HG03442 (cell line): ENCODE data around the gene ADAMTS16.
A peak's percentile ranks its signal among the peaks of the same experiment; 100 is the strongest.

Experiments used
- ATAC-seq: cut with Tn5 transposase; IDR thresholded peaks from one replicate; pipeline ENCODE4 v1.9.1; 2021; ENCODE audit warnings: mild to moderate bottlenecking, moderate library complexity; ENCODE audit not compliant: unreplicated experiment

ADAMTS16 gene

DNA sequence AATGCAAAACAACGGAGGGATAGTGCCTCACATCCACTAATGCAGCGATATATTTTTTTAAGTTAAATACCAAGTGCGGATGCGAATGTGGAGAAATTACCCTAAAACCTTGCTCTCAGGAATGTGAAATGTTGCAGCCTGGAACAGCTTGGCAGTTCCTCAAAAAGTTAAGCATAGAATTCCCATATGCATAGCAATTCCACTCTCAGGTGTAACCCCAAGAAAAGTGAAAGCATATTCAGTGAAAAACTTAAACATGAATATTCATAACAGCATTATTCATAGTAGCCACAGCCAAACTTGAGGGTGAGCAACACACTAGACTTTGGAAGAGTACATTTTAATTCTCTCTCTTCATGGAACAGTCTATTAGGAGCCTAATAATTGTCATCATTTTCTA, 199.1 kb downstream of the ADAMTS16 start:
- no peak for ATAC-seq

DNA sequence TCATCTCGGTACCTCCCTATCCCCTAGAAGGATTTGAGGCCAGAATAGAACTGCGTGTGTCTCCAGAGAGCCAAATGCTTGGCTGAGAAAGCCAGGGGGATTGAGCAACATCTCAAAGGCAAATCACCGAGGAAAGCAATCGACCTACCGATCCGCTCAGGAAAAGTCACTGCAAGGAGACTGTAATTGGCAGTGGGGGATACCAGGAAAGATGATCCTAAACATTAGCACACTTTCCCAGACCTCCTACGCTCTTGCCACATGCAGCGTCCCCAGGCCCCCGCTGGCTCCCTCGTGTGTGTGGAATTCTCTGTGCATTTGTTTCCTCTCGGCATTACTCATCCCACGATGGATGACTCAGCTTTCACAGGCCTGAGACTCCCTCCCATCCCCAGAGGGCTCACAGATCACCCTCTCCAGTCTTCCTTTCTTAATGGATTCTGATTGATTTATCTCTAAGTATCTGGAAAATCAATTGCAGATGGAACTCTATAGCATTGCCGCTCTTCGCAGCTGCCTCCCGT, 200.1 kb downstream of the ADAMTS16 start:
- no peak for ATAC-seq

DNA sequence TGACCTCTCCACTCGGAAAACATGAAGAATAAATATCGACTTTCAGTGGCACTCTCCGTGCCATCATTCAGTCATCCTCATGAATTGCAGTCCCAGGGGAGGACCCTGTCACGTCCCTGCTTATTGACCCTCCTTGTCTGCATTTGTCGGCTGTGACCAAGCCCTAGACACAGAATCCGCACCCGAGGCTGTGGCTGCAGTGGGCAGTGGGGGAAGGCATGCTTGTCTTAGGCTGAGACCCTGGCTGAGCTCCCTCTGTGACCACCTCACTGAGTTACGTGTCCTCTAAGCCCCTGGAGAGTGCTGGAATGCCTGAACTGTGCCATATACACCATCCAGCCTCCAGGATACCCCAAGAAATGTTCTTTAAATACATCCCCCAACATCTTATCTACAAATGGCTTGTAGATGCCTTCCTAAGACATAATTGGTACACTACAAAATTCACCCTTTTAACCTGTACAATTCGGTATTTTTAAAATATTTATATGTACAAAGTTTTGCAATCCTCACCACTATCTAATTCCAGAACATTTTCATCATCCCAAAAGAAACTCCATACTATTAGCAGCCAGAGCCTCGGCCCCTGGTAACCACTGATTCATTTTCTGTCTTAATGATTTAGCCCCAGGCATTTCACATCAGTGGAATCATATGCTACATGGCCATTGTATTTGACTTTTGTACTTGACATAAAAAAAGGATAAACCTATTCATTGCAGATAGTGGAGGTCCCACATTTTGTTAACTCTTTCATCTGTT, 201.6 kb downstream of the ADAMTS16 start:
- ATAC-seq: no peak

GRCh38 chr5:5342784-5343183, 202.7 kb downstream of the ADAMTS16 start:
- ATAC-seq: no peak

DNA sequence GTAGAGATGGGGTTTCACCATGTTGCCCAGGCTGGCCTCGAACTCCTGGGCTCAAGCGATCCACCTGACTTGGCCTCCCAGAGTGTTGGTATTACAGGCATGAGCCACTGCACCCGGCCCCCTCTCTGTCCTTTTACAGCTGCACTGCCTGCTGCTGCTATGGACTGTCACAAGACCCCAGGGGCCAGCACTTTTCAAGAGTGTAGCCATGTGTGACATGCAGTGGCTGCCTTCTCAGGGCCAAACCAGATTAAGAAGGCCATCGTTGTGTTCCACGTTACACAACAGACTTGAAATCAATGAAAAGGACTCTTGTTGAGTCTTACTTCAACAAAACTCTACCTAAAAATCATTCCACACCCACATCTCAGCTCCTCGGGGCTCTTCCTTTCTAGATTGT, 203.4 kb downstream of the ADAMTS16 start:
- no peak for ATAC-seq

DNA sequence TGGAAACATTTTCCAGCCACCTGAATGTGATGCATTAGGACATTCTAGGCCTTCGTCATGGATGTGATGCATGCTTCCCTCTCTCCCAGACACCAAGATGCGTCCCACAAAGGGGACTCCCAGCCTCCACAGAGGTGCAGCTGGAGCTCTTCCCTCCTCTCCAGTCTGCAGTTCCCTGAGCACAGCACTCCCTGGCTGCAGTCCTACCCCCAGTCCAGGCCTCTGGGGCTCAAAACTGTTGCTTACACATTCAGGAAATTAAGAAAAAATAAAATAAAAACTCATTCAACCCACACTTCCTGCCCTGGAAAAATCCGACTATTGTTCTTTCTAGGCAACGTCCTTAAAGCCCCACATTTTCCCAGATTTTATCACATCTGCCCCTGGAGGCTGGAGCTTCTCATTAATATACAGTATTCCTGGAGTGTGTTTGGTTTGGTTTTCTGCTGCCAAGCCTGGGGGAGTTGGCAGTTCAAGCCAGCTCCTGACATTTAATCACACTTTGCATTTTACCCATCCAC, 204.0 kb downstream of the ADAMTS16 start:
- no peak for ATAC-seq

GRCh38 chr5:5344606-5345005, 204.5 kb downstream of the ADAMTS16 start:
- no peak for ATAC-seq

DNA sequence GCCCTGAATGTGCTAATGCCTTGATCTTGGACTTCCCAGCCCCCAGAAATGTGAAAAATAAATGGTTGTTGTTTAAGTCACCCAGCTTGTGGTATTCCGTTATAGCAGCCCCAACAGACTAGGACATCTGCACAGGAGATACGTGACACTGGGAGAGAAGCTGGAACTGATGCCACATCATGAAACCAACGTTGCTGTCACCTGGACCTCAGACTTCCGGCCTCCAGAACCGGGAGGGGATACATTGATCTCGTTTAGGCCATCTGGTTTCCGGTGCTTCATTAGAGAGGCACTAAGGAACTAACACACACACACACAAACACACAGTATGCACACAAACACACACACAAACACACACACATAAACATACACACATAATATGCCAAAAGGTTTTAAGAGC, 207.3 kb downstream of the ADAMTS16 start:
- no peak for ATAC-seq

GRCh38 chr5:5348135-5348534, 208.0 kb downstream of the ADAMTS16 start:
- ATAC-seq: no peak

- ATAC-seq: no peak
These were observed 208.4 kb downstream of the ADAMTS16 start for GRCh38 chr5:5348576-5348975.

- no peak for ATAC-seq
These were observed 210.0 kb downstream of the ADAMTS16 start for GRCh38 chr5:5350101-5350500.

DNA sequence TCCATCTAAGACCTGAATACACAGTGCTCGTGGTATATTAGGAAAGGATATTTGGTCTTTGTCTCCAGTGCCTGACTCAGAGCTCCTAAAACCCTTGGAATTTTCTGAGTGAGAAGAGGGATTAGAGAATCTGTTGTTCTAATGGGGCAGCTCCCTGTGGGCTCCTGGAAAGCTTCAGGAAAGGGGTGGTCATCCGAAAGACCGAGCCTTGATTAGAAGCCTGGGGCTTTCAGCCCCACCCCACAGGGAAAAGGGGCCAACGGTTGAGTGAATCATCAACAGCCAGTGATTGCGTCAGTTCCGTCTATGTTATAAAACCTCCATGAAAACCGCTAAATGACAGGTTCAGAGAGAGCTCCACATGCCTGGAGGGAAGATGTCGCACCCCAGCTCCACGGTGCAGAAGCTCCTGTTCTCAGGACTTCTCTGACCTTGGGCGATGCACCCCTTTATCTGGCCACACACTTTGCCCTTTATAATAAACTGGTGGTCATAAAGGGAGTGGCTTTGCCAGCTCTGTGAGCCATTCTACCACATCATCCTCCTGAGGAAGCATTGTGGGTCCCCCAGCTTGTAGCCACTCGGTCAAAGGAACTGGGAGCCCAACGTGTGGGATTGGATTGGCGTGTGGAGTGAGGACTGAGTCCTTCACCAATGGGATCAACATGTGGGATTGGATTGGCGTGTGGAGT, 211.3 kb downstream of the ADAMTS16 start:
- no peak for ATAC-seq

- ATAC-seq: no peak
These were observed 212.5 kb downstream of the ADAMTS16 start for GRCh38 chr5:5352675-5353074.

GRCh38 chr5:5353681-5354080, 213.6 kb downstream of the ADAMTS16 start:
- no peak for ATAC-seq

DNA sequence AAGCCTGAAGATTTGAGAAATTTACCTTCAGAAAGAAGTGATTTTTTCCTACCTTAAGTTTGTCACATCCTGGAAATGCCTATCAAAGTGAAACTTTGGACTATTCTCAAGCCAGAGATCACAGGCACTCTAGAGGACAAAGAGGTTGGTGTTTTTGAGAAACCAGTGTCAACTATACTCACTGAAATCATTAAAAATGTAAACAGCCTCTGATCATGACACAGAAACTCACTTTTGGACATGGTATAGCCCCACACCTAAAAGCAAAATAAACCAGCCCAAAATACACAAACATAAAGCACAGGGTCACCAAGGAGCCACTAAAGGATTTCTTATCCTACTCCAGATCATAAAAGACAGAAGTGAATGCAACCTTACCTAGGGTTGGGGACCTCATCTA, 216.6 kb downstream of the ADAMTS16 start:
- ATAC-seq: no peak

- ATAC-seq: no peak
These were observed 219.5 kb downstream of the ADAMTS16 start for GRCh38 chr5:5359618-5360017.

DNA sequence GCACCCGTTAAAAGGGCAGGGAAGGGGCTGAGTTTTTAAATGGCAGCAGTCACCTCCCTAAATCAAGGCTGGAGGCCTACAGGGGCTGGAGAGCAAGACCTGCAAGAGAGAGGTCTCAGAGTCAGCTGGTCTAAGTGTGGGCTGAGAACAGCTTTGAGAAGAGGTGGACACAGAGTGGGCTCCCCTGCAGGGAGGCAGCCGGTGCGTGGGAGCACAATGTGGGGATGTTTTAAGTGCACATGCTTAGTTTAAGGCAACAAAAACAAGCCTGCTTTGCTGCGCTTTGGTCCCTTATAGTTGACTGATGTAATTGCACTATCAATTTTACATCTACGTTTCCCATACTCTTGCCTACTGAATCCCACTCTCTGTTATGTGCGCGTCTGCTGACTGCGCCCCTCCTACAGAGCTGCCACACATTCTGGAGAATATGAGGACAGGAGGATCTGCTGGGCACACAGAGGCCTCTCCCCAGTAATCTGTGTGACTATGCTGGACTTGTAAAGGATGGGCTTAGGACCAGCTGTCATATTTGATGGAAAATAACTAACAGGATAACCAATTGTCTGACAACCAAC, 220.3 kb downstream of the ADAMTS16 start:
- no peak for ATAC-seq

GRCh38 chr5:5360941-5361520, 220.9 kb downstream of the ADAMTS16 start:
- ATAC-seq: no peak

DNA sequence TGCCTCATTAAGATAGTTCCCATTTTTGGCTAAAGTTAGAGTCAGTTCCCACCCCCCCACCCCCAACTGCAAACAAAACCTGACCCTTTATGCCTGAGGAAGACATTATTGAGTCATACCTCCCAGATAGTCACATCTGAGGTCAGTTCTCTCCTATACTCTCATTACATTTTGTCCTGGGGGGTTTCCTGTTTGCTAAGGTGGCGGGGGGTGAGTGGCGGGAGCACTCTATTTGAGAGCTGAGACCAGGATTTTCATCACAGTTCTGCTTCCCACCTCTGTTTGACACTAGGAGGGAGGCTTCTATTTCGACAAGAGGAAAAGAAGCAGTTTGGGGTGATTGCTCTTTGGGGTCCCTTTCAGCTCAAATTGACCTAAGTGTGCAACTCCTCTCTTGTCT, 222.9 kb downstream of the ADAMTS16 start:
- ATAC-seq: no peak

GRCh38 chr5:5364932-5365331, 224.8 kb downstream of the ADAMTS16 start:
- peak; percentile 69 for ATAC-seq

DNA sequence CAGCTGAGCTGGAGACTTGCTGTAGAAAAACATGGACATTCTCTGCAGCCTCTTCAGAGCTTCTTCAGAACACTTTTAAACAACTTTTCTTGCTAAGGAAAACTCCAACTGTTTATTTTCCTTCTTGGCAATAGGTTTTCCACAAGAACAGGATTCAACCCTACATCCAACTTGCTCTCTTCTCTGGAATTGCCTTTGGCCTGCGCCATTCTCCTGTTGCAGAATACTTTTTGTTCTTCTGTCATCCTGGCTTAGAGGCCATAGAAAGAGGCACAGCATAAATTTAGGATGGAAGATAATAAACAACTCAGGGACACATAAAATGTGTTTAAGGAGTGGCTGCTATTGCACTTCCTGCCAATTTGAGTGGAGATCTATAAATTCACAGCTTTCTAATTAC, 227.6 kb downstream of the ADAMTS16 start:
- ATAC-seq: no peak
